Kidney tubule cell (primary cell): ENCODE measurements around the gene NLK.
"Not testable (repeated sequence)": the region's sequence is repeated elsewhere in the genome, so short reads cannot be mapped to it uniquely, and the experiment has no call there.

Experiments
- DNase-seq: peaks from one replicate; pipeline ENCODE4 v3.0.0-alpha.2; 2018; ENCODE audit warnings: low spot score

The NLK gene

DNA sequence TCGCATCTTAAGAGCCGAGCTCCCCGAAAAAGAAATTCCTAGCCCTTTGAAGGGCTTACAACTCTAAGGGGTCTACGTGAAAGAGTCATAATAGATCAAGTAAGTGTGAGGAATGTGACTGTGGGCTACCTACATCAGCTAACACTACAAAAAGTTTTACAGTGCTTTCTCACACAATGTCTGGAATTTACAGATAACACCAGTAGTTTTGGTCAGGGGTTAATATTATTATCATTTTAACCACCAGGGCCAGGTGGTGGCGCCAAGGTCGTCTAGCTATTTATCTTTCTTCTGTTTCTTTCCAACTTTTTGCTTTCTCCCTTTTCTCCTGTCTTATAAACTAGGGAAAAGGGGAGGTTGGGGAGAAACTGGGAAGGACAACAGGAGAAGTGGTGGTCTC lies 188.1 kb downstream of the NLK start:
- DNase-seq: not testable (repeated sequence)

DNA sequence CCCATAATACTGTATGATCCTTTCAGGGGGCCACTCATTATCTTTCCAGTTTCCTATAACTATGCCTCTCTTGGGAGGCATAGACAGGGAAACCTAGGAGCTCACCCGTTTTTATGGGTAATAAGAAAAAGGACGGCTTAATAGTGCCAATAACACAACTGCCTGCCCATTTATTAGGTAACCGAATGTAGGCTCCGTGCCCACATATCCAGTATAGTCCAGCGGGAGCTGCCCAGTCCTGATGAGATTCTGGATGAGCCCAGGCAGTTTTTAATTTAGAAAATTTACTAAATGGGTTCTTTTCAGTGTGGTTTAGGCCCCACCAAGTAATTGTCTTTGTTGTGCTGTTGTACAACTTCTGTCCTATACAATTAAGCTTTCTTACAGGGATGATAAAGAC lies 189.1 kb downstream of the NLK start:
- DNase-seq: not testable (repeated sequence)

DNA sequence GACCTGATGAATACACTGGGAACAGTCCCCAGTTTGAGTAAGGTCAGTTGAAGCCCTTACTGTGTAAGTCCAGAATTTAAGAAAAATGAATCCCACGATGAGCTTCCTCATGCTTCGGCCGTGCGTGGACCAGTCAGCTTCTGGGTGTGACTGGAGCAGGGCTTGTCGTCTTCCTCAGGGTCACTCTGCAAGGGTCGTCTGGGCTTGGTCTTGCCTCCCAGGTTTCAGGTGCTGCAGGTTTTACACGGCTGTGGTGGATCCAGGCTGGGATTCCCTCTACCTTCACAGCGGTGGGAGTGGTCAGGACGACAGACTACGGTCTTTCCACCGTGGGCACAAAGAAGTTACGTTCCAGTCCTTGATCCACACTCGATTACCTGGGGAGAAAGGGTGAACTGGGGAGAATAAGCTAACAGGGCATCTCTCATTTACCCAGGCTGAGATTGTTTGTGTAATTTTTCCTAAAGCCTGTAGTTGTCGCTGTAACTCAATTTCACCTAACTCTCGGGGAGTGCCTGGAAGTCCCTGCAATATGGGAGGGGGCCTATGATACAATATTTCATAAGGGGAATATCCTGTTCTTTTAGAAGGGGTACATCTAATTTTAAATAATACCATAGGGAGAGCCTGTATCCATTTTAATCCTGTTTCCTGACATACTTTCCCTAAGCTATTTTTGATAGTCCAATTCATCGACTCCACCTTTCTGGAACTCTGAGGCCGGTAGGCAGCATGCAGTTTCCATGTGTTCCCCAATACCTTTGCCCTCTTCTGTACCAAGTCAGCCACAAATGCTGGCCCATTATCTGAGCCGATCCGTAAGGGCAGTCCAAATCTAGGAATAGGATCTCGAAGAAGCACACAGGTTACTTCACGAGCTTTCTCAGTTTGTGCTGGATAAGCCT lies 190.7 kb downstream of the NLK start:
- DNase-seq: not testable (repeated sequence)

DNA sequence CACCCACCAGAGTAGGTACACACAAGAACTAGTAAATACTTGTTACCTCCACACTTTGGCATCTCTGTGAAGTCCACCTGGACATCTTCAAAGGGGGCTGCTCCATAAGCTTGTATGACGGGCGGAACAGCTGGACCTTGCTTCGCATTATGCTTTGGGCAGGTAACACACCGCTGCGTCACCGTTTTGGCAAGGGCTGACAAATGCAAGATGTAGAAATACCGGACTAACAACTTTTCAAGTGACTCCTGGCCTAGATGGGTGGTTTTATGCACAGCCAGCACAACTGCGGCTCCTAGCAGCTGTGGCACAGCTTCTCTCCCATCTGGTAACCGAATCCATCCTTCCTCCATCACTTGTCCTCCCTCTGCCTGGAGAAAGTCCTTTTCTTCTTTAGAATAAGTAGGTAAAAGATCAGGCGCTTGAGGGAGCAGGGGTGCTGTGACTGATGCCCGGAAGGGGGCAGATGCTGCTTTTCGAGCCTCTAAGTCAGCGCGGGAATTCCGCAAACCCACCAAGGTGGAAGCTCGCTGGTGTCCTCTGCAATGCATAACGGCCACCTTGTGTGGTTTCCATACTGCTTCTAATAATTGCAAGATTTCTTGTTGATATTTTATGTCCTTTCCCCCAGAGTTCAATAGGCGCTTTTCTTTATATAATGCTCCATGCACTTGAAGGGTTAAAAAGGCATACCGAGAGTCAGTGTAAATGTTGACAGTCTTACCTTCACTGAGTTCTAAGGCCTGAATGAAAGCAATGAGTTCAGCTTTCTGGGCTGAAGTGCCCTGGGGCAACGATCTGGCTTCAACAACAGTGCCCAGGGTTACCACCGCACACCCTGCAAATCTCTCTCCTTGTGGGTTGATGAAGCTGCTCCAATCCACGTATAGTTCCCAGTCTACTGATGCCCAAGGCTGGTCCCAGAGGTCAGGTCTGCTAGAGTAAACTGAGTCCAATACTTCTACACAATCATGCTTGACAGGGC lies 191.7 kb downstream of the NLK start:
- peak; percentile 73 for DNase-seq

DNA sequence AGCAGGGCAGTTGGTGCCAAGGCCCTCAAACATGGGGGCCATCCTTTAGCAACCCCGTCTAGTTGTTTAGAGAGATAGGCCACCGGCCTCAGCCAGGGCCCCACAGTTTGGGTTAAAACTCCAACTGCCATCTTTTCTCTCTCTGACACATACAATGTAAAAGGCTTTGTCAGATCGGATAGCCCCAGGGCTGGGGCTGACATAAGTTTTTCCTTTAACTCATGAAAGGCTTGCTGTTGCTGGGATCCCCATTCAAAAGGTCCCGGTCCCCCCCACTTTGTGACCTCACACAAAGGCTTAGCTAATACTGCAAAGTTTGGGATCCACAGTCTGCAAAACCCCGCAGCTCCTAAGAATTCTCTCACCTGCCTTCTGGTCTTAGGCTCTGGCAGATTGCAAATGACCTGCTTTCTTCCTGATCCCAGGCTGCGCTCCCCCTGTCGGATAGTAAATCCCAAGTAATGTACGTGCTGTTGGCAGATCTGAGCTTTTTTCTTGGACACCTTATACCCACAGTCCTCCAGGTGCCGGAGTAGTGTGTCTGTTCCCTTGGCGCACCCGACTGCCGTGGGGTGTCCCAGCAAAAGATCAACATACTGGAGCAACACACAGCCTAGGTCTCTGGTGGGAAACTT lies 192.7 kb downstream of the NLK start:
- DNase-seq: not testable (repeated sequence)

DNA sequence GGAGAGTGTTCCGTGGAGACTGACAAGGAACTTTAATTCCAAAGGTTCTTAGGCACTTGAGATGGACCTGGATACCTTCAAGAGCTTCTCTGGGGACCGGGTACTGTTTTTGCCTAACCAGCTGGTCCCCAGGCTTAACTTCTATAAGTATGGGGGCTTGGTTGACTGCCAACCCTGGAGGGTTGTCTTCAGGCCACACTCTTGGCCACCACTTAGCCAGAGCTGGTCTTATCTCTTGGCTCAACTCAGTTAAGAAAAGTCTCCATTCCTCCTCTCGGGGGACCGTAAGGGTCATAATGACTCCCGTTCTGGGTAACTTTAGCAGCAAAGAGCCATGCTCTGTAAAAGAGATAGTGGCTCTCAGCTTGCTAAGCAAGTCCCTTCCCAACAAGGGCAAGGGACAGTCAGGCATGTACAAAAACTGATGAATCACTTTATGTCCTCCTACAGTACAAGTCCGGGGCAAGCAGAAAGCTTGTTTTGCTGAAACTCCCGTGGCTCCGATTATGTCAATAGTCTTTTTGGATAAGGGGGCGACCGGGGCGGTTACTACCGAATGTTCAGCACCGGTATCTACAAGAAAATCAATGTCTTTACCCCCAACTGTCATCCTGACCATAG lies 193.7 kb downstream of the NLK start:
- not testable (repeated sequence) for DNase-seq

DNA sequence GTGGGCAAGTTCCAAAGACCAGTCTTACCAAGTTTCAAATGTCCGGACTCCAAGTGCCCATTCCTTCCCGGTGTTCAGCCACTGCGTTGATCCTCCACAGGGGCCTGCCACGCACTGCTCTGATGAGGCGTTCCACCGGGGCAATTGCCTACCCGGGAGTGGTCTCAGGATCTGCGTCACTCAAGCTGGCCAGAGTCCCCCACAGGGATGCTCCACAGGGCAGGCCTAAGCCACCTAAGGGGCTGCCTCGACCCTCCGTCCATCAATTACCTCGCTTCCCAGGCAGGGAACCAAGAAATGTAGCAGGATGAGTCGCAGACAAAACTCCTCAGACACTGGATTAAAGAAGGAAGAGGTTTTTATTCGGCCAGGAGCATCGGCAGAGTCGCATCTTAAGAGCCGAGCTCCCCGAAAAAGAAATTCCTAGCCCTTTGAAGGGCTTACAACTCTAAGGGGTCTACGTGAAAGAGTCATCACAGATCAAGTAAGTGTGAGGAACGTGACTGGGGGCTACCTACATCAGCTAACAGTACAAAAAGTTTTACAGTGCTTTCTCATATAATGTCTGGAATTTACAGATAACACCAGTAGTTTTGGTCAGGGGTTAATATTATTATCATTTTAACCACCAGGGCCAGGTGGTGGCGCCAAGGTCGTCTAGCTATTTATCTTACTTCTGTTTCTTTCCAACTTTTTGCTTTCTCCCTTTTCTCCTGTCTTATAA lies 196.2 kb downstream of the NLK start:
- not testable (repeated sequence) for DNase-seq

DNA sequence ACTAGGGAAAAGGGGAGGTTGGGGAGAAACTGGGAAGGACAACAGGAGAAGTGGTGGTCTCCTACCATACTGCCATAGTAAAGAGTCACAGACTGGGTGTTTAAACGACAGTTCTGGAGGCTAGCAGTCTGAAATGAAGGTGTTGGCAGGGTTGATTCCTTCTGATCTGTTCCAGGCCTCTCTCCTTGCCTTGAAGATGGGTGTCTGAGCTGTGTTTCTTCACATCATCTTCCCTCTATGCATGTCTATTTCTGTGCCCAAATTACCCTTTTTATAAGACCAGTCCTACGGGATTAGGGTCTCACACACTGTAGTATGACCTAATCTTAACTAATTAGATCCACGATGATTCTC lies 196.8 kb downstream of the NLK start:
- DNase-seq: no peak

DNA sequence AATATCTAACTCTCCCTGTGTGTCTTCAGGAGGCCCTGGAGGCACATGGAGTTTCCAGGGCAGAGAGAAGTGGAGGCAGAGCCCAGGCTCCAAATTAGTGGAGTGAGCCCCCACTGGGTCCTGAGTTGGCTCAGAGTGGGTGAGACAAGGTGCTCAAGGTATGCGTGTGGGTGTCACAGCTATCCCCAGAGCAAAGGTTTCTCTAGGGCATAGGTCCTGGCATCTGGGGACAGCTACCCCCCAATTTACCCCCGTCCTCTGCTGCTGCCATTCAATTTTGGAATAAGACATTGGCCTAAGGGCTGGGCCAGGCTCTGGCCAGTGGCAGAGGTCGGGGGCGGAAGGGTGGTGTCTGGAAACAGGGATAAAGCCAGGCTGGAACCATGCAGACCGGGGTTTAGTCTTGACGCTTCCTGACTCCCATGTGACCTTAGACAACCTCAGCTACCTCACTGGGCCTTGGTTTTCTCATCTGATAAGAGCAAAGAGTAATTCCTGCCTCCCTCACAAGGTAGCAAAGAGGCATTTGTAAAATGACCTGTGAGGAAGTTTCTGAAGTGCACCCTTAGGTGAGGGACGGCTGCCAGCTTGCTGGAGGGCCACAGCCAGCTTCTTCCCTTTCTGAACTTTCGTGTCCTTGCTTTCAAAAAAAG lies 198.3 kb downstream of the NLK start:
- DNase-seq: no peak

DNA sequence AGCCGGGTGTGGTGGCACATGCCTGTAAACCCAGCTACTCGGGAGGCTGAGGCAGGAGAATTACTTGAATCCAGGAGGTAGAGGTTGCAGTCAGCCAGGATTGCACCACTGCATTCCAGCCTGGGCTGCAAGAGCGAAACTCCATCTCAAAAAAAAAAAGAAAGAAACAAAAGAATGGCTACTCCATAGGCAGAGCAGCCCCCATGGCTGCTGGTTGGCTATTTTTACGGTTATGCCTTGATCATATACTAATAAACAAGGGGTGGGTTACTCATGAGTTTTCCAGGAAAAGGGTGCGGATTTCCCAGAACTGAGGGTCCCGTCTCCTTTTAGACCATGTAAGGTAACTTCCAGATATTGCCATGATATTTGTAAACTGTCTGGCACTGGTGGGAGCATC lies 200.3 kb downstream of the NLK start:
- no peak for DNase-seq

DNA sequence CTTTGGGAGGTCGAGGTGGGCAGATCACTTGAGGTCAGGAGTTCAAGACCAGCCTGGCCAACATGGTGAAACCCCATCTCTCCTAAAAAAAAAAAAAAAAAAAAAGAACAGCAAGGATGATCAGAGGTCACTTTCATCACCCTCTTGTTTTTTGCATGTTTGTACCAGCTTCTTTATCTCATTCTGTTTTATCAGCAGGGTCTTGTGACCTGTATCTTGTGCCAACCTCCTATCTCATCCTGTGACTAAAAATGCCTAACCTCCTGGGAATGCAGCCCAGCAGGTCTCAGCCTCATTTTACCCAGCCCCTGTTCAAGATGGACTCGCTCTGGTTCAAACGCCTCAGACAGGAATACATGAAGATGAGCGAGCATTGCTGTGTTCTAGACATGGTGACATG lies 200.8 kb downstream of the NLK start:
- not testable (repeated sequence) for DNase-seq

DNA sequence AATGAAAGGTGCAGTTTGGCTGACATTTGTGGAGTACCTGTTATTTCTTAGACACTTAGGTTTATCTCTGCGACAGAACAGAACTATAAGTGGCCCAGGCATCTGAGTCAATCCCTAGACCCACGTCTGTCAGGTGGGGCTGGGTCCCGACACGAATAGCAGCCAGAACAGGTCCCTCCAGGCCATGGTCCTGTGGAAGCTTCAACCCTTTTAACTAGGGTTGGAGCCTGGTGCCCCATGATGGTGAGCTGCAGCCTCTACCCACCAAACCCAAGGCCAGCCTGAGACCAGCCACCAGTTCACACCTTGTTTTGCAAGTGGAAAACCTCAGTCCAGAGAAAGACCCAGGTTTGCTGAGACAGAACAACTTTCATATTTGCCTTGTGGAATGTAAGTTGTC lies 202.0 kb downstream of the NLK start:
- no peak for DNase-seq
